PFSK-1 (cell line): ENCODE data around the gene YWHAH.

ENCODE experiments used
- FOXP2 ChIP-seq: optimal IDR thresholded peaks from 2 replicates; pipeline ENCODE3; 2011; ENCODE audit warnings: borderline replicate concordance, control low read depth, inconsistent platforms; ENCODE audit not compliant: insufficient read depth; ENCODE audit errors: extremely low read length, extremely low read depth
- POLR2AphosphoS5 ChIP-seq: IDR thresholded peaks from 2 replicates; pipeline ENCODE4 v1.6.1; 2012; ENCODE audit warnings: low read depth, mild to moderate bottlenecking, control low read depth, low read length, moderate library complexity
- SIN3A ChIP-seq: IDR thresholded peaks from 2 replicates; pipeline ENCODE4 v1.6.1; 2012; ENCODE audit warnings: mild to moderate bottlenecking, low read length, moderate library complexity, borderline replicate concordance; ENCODE audit not compliant: insufficient read depth
- TAF1 ChIP-seq: IDR thresholded peaks from 2 replicates; pipeline ENCODE4 v1.6.1; 2012; ENCODE audit warnings: low read length, control low read depth, borderline replicate concordance; ENCODE audit not compliant: insufficient read depth
- TF ChIP-seq, protein P1 (sequence below), 2 experiments: IDR thresholded peaks; 2 replicates each; pipeline versions ENCODE4 v1.6.1 to v1.8.0; 2011 to 2012; ENCODE audit warnings: low read depth in 2 of 2, low read length in 2 of 2, control low read depth in 1 of 2, inconsistent platforms in 1 of 2, mild to moderate bottlenecking in 1 of 2, moderate library complexity in 1 of 2; ENCODE audit not compliant: insufficient read depth in 1 of 2

GRCh38 chr22:31926024-31926423 lies 18.3 kb upstream of the YWHAH start:
- TF ChIP-seq TAF1 (no peak), POLR2AphosphoS5 (no peak), SIN3A (no peak), FOXP2 (no peak)
- TF ChIP-seq, protein P1, sequence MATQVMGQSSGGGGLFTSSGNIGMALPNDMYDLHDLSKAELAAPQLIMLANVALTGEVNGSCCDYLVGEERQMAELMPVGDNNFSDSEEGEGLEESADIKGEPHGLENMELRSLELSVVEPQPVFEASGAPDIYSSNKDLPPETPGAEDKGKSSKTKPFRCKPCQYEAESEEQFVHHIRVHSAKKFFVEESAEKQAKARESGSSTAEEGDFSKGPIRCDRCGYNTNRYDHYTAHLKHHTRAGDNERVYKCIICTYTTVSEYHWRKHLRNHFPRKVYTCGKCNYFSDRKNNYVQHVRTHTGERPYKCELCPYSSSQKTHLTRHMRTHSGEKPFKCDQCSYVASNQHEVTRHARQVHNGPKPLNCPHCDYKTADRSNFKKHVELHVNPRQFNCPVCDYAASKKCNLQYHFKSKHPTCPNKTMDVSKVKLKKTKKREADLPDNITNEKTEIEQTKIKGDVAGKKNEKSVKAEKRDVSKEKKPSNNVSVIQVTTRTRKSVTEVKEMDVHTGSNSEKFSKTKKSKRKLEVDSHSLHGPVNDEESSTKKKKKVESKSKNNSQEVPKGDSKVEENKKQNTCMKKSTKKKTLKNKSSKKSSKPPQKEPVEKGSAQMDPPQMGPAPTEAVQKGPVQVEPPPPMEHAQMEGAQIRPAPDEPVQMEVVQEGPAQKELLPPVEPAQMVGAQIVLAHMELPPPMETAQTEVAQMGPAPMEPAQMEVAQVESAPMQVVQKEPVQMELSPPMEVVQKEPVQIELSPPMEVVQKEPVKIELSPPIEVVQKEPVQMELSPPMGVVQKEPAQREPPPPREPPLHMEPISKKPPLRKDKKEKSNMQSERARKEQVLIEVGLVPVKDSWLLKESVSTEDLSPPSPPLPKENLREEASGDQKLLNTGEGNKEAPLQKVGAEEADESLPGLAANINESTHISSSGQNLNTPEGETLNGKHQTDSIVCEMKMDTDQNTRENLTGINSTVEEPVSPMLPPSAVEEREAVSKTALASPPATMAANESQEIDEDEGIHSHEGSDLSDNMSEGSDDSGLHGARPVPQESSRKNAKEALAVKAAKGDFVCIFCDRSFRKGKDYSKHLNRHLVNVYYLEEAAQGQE (IDR thresholded peaks at IDR 0.05; ENCODE audit: insufficient read depth in 1 of 2, low read depth in 2 of 2, low read length in 2 of 2) = no peak
